OCI-LY1 (cell line): ENCODE data around the gene RAB14.

Experiments
- H2AFZ ChIP-seq: fragments of 200-600 bp; sonication (generic), shearing (Covaris generic); 2 replicates; pipeline ENCODE4 v1.6.0; 2014; ENCODE audit warnings: antibody characterized with exemption, mild to moderate bottlenecking, low read length
- H3F3A ChIP-seq: fragments of 200-600 bp; sonication (generic), shearing (Covaris generic); 2 replicates; pipeline ENCODE4 v1.6.0; 2014; ENCODE audit warnings: mild to moderate bottlenecking, antibody characterized with exemption, low read length, moderate library complexity; ENCODE audit not compliant: insufficient read depth
- H3K27ac ChIP-seq: fragments of 200-600 bp; sonication (generic); 2 replicates; pipeline ENCODE4 v1.5.1; 2014; ENCODE audit warnings: low read length, mixed run types, mild to moderate bottlenecking, low read depth; ENCODE audit not compliant: poor library complexity, severe bottlenecking
- H3K27me3 ChIP-seq: fragments of 200-600 bp; sonication (generic); 2 replicates; pipeline ENCODE4 v1.6.0; 2014; ENCODE audit warnings: antibody characterized with exemption, mild to moderate bottlenecking, low read length, moderate library complexity; ENCODE audit not compliant: insufficient read depth
- H3K36me3 ChIP-seq: fragments of 200-600 bp; sonication (generic); 2 replicates; pipeline ENCODE4 v1.6.1; 2014; ENCODE audit warnings: mild to moderate bottlenecking, antibody characterized with exemption, low read length, moderate library complexity, mixed read lengths; ENCODE audit not compliant: insufficient read depth
- H3K4me1 ChIP-seq: fragments of 200-600 bp; sonication (generic); 2 replicates; pipeline ENCODE4 v1.5.1; 2014; ENCODE audit warnings: mild to moderate bottlenecking, low read length, moderate library complexity; ENCODE audit not compliant: insufficient read depth, severe bottlenecking
- H3K4me2 ChIP-seq: fragments of 200-600 bp; sonication (generic), shearing (Covaris generic); 2 replicates; pipeline ENCODE4 v1.6.1; 2014; ENCODE audit warnings: low read length
- H3K4me3 ChIP-seq: fragments of 200-600 bp; sonication (generic); 2 replicates; pipeline ENCODE4 v1.5.1; 2014; ENCODE audit warnings: low read length, low read depth, mild to moderate bottlenecking, mixed read lengths; ENCODE audit not compliant: poor library complexity, severe bottlenecking
- H3K79me2 ChIP-seq: fragments of 200-600 bp; shearing (Covaris generic); 2 replicates; pipeline ENCODE4 v1.6.1; 2016; ENCODE audit warnings: mixed run types, low read length, mixed read lengths; ENCODE audit not compliant: insufficient read depth
- H3K9ac ChIP-seq: fragments of 200-600 bp; sonication (generic), shearing (Covaris generic); 2 replicates; pipeline ENCODE4 v1.6.1; 2014; ENCODE audit warnings: mild to moderate bottlenecking, low read length, mixed read lengths
- H3K9me2 ChIP-seq: fragments of 200-600 bp; sonication (generic), shearing (Covaris generic); 2 replicates; pipeline ENCODE4 v1.6.1; 2014; ENCODE audit warnings: low read depth, mild to moderate bottlenecking, low read length, mixed read lengths
- H3K9me3 ChIP-seq: fragments of 200-600 bp; shearing (Covaris generic); 2 replicates; pipeline ENCODE4 v1.6.1; 2014; ENCODE audit warnings: low read length, mixed read lengths
- H4K20me1 ChIP-seq: fragments of 200-600 bp; sonication (generic), shearing (Covaris generic); 2 replicates; pipeline ENCODE4 v1.6.0; 2016; ENCODE audit warnings: mild to moderate bottlenecking, low read length; ENCODE audit not compliant: insufficient read depth
- EZH2 ChIP-seq: fragments of 200-600 bp; sonication (generic), shearing (Covaris generic); IDR thresholded peaks from 2 replicates; pipeline ENCODE4 v1.8.0; 2017; ENCODE audit warnings: borderline replicate concordance, mixed run types, mild to moderate bottlenecking, antibody characterized with exemption, low read length, moderate library complexity, mixed read lengths
- TF ChIP-seq, protein P1 (sequence below): fragments of 200-600 bp; sonication (generic), shearing (Covaris generic); IDR thresholded peaks from 2 replicates; pipeline ENCODE4 v1.5.1; 2017; ENCODE audit warnings: mild to moderate bottlenecking, antibody characterized with exemption, low read length, moderate library complexity, mixed read lengths

The RAB14 gene

DNA sequence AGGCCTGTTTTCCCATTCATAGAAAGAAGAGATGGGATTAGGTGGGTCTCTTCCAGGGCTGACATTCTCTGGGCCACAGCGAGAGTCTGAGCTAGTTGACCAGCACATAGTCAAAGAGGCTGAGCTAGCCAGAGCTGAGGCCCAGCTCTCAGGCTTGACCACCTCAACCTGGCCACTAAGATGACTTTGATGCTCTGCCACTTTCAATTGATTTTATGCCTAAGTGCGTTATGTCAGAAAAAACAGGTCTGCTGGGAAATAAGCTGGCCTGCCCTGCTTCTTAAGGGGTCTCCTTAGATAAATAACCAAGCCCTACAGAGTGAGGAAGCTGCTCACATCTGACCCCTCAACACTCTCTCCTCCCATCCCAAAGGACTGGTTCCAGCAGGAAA, 20.0 kb upstream of the RAB14 start:
- Histone ChIP-seq H3K4me1 (no peaks in the 10 kb centered on the region), H3K9me3 (no peaks in the 10 kb centered on the region), H3K9me2 (no peaks in the 10 kb centered on the region), H3K79me2 (no peaks in the 10 kb centered on the region), H3K27ac (no peak overlapping the region), H3K36me3 (no peaks in the 10 kb centered on the region), H4K20me1 (no peaks in the 10 kb centered on the region), H3F3A (no peaks in the 10 kb centered on the region), H3K4me3 (no peak overlapping the region), H3K4me2 (no peak overlapping the region), H3K9ac (no peak overlapping the region), H2AFZ (no peak overlapping the region), H3K27me3 (no peaks in the 10 kb centered on the region)
- TF ChIP-seq EZH2 = no peak
- TF ChIP-seq, protein P1, sequence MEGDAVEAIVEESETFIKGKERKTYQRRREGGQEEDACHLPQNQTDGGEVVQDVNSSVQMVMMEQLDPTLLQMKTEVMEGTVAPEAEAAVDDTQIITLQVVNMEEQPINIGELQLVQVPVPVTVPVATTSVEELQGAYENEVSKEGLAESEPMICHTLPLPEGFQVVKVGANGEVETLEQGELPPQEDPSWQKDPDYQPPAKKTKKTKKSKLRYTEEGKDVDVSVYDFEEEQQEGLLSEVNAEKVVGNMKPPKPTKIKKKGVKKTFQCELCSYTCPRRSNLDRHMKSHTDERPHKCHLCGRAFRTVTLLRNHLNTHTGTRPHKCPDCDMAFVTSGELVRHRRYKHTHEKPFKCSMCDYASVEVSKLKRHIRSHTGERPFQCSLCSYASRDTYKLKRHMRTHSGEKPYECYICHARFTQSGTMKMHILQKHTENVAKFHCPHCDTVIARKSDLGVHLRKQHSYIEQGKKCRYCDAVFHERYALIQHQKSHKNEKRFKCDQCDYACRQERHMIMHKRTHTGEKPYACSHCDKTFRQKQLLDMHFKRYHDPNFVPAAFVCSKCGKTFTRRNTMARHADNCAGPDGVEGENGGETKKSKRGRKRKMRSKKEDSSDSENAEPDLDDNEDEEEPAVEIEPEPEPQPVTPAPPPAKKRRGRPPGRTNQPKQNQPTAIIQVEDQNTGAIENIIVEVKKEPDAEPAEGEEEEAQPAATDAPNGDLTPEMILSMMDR = no peak

DNA sequence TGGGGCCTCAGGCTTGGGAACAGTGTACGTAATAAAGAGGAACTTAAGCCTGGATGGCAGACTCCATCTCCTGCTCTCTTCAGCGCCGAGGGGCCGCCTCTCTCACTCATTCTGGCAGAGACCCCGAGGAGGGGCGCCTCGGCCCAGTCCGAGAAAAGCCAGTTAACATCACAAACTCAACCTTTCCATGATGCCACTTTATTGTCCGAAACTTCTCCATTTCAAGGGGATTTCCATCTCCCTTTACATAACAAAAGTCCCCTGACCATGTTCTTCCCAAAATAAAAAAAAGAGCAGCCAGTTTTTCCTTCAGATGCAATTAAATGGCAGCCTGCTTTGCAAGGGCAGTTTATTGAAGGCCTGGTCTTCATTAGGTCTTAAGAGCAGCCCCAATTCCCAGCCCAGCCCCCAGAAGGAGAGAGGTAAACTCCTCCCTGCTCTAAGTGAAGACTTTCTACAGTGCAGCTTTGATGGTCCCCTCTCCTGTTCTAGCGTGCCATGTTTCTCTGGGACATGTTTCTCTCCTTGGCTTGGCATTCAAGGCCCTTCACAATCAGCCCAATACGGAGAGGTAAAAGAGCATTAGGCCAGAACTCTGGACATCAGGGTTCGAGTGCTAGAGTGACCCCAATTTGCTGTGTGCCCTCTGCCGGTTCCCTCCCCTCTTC, 19.5 kb upstream of the RAB14 start:
- H2AFZ ChIP-seq = no peak overlapping the region
- no peaks in the 10 kb centered on the region for H3K9me2 ChIP-seq
- H3K4me2 ChIP-seq = no peak overlapping the region
- no peak overlapping the region for H3K4me3 ChIP-seq
- no peaks in the 10 kb centered on the region for H3K4me1 ChIP-seq
- H3K79me2 ChIP-seq = no peaks in the 10 kb centered on the region
- TF ChIP-seq EZH2 = no peak
- H3K9me3 ChIP-seq = no peaks in the 10 kb centered on the region
- H3F3A ChIP-seq = no peaks in the 10 kb centered on the region
- H3K27ac ChIP-seq = no peak overlapping the region
- H3K36me3 ChIP-seq = no peaks in the 10 kb centered on the region
- H3K9ac ChIP-seq = no peak overlapping the region
- H3K27me3 ChIP-seq = no peaks in the 10 kb centered on the region
- no peaks in the 10 kb centered on the region for H4K20me1 ChIP-seq

DNA sequence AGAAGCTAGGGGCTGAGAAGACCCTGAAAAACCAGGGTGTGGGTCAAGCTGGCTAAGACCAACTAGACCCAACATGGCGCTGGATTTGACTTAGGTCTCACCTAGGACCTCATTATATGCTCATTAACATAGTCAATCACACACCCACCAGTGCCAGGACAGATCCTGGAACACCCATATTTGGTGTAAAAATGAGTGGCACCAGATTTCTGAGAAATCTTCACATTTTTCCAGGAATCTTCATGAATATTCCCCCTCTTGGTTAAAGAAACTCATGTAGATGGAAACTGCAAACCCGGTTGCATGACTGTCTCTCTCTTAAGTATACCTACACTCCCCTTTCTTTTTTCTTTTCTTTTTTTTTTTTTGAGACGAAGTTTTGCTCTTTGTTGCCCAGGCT, 17.9 kb upstream of the RAB14 start:
- Histone ChIP-seq H3K4me2 (no peak overlapping the region), H3K9me2 (no peaks in the 10 kb centered on the region), H3K79me2 (no peaks in the 10 kb centered on the region), H3K4me1 (no peaks in the 10 kb centered on the region), H3F3A (no peaks in the 10 kb centered on the region), H3K4me3 (no peak overlapping the region), H3K27ac (no peak overlapping the region), H3K36me3 (no peaks in the 10 kb centered on the region), H3K9ac (no peak overlapping the region), H3K9me3 (no peaks in the 10 kb centered on the region), H4K20me1 (no peaks in the 10 kb centered on the region), H2AFZ (no peak overlapping the region), H3K27me3 (no peaks in the 10 kb centered on the region)
- no peak for TF ChIP-seq EZH2
- TF ChIP-seq, protein P1 = no peak
